Neutrophil (primary cell): Measurements from ENCODE around the gene CEP250.

Experiments
- H3K27ac ChIP-seq: fragments of 200-600 bp; sonication (generic); 2 replicates; pipeline ENCODE4 v1.5.1; 2016; ENCODE audit warnings: mild to moderate bottlenecking, moderate library complexity
- H3K27me3 ChIP-seq: fragments of 200-600 bp; sonication (generic); 2 replicates; pipeline ENCODE4 v1.6.0; 2016; ENCODE audit warnings: mild to moderate bottlenecking
- H3K36me3 ChIP-seq: fragments of 200-600 bp; sonication (generic); 2 replicates; pipeline ENCODE4 v1.5.1; 2017
- H3K4me1 ChIP-seq, 2 experiments: fragments of 200-600 bp in 1 of 2; sonication (generic) in 1 of 2; 1 replicate in 1 of 2; 2 replicates in 1 of 2; pipeline versions ENCODE4 v1.5.1 to v1.6.1; 2013 to 2016; ENCODE audit warnings: low read depth in 1 of 2, low read length in 1 of 2, mild to moderate bottlenecking in 1 of 2, moderate library complexity in 1 of 2; ENCODE audit not compliant: control insufficient read depth in 1 of 2, insufficient read depth in 1 of 2
- H3K4me3 ChIP-seq, 2 experiments: fragments of 200-600 bp in 1 of 2; sonication (generic) in 1 of 2; 1 replicate in 1 of 2; 2 replicates in 1 of 2; pipeline ENCODE4 v1.5.1; 2013 to 2016; ENCODE audit warnings: low read depth in 1 of 2, low read length in 1 of 2, mild to moderate bottlenecking in 1 of 2, moderate library complexity in 1 of 2
- H3K9me3 ChIP-seq: fragments of 200-600 bp; sonication (generic); 2 replicates; pipeline ENCODE4 v1.5.1; 2016
- TF ChIP-seq, protein P1 (sequence below): fragments of 200-600 bp; sonication (generic); IDR thresholded peaks from 2 replicates; pipeline ENCODE4 v1.5.1; 2016; ENCODE audit warnings: antibody characterized with exemption

CEP250 gene

DNA sequence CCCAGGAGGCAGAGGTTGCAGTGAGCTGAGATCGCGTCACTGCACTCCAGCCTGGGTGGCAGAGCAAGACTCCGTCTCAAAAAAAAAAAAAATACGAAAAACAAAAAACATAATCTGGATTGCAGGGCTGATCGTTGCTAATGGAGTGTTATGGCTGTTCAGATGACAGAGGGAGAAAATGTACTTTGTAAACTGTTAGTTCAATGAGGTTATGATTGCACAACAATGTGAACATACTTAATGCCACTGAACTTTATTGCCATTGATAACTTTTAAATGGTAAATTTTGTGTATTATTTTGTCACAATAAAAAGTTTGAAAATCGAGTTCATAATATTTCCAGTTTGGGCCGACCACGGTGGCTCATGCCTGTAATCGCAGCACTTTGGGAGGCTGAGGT, 63.6 kb downstream of the CEP250 start:
- Histone ChIP-seq H3K27ac (no peak overlapping the region), H3K4me1 (no peaks in the 10 kb centered on the region), H3K36me3 (peaks cover 22% of the 10 kb centered on the region), H3K4me3 (no peak overlapping the region), H3K27me3 (no peaks in the 10 kb centered on the region), H3K9me3 (no peaks in the 10 kb centered on the region)
- TF ChIP-seq, protein P1, sequence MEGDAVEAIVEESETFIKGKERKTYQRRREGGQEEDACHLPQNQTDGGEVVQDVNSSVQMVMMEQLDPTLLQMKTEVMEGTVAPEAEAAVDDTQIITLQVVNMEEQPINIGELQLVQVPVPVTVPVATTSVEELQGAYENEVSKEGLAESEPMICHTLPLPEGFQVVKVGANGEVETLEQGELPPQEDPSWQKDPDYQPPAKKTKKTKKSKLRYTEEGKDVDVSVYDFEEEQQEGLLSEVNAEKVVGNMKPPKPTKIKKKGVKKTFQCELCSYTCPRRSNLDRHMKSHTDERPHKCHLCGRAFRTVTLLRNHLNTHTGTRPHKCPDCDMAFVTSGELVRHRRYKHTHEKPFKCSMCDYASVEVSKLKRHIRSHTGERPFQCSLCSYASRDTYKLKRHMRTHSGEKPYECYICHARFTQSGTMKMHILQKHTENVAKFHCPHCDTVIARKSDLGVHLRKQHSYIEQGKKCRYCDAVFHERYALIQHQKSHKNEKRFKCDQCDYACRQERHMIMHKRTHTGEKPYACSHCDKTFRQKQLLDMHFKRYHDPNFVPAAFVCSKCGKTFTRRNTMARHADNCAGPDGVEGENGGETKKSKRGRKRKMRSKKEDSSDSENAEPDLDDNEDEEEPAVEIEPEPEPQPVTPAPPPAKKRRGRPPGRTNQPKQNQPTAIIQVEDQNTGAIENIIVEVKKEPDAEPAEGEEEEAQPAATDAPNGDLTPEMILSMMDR: no peak

DNA sequence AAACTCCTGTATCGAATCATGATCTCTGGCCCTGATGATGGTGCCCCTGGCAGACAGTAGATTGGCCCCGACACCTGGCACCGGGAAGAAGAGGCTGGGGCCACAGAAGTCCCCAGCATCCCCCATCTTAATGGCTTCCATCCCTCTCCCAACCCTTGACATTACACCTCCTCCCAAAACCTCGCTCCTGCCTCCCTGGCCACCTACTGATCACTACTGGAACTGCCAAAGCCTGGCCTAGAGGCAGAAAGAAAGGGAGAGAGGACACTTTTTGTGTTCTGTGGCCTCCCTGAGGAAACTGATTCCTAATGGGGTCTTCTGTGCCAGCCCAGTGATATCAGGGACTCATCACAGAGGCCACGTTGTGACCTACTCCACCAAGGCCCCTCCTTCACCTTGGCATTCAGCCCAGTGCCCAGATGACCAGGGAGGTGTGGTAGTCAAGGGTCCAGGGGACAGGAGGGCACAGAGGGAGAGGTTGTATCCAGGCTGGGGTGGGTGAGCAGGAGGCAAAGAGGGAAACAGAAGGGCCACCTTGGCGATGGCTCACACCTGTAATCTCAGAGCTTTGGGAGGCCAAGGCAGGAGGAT, 68.0 kb downstream of the CEP250 start:
- TF ChIP-seq, protein P1: no peak

DNA sequence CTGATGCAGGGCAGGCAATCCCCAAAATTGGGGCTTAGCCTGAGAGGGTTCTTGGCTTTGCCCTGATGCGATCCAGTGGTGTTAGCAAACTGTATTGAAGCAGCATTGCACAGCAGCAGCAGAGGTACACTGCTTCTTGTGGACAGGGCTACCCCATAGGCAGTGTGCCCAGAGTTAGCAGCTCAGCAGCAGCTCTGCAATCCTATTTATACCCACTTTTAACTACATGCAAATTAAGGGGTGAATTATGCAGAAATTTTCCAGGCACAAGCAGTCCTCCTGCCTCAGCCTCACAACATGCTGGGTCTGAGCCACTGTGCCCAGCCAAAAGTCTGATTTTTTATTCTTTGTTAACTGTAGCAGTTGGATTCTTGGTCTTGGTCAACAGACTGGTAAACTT, 70.2 kb downstream of the CEP250 start:
- TF ChIP-seq, protein P1: no peak
- Histone ChIP-seq H3K9me3 (no peaks in the 10 kb centered on the region), H3K4me3 (no peak overlapping the region), H3K27ac (no peak overlapping the region), H3K27me3 (no peaks in the 10 kb centered on the region), H3K4me1 (no peaks in the 10 kb centered on the region), H3K36me3 (no peaks in the 10 kb centered on the region)

More for the DNA sequence above, 68.0 kb downstream of the CEP250 start:
- Histone ChIP-seq H3K4me3 (no peak overlapping the region), H3K36me3 (no peaks in the 10 kb centered on the region), H3K27me3 (no peaks in the 10 kb centered on the region), H3K27ac (no peak overlapping the region), H3K9me3 (no peaks in the 10 kb centered on the region), H3K4me1 (no peaks in the 10 kb centered on the region)

DNA sequence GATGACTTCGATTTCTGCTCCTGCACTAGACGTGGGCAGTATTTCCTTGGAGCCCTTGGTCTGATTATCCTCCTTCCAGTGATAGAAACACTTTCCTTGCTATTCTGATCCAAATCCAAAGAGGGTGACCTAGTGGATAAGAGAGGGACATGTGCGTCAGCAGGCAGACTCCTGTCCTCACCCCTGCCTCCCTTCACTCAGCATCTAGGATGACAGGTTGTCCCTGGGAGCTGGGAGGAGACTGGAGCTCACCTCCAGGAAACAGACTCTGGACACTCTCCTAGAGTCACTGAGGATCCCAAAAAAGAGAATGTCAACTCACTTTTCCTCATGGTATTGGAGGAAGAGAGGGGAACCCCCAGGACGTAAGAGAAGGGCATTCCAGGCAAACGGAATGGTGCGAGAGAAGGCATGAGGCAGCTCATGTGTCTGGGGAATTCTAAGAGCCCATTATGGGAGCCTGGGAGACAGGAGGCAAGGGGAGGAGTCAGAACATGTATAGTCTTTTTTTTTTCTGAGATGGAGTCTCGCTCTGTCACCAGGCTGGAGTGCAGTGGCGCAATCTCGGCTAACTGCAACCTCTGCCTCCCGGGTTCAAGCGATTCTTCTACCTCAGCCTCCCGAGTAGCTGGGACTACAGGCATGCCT, 71.8 kb downstream of the CEP250 start:
- TF ChIP-seq, protein P1: no peak
- Histone ChIP-seq H3K9me3 (no peaks in the 10 kb centered on the region), H3K36me3 (no peaks in the 10 kb centered on the region), H3K4me3 (no peak overlapping the region), H3K27ac (no peak overlapping the region), H3K27me3 (no peaks in the 10 kb centered on the region), H3K4me1 (no peaks in the 10 kb centered on the region)

DNA sequence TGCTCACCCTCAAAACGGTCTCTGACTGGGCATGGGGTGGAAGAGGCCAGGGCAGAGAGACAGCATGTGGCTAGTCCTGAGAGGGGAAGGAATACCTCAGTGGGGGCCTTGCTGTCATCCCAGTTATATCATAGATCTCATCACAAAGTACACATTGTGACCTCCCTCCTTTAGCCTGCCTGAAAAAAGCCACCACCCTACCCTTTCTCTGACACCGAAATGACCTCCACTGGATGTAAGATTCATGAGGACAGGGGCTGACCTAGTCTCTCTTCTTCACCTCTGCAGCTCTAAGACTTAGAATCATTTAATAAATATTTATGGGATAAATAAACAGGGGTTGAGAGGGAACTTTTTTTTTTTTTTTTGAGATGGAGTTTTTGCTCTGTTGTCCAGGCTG, 74.2 kb downstream of the CEP250 start, which contains the start of gene C20orf173:
Gene C20orf173, minus strand, starts transcription at position 101 of the 400 bp plus-strand sequence. CDS start 279 bp downstream, outside the sequence.
- H3K4me3 ChIP-seq: no peak within 1 kb of the TSS
- H3K27ac ChIP-seq: no peak within 1 kb of the TSS
- H3K4me1 ChIP-seq: no peaks in the 10 kb centered on the region
- TF ChIP-seq, protein P1: no peak
- no peaks in the 10 kb centered on the region for H3K36me3 ChIP-seq
- no peaks in the 10 kb centered on the region for H3K9me3 ChIP-seq
- no peaks in the 10 kb centered on the region for H3K27me3 ChIP-seq
